DND-41 (cell line): Measurements from ENCODE around the gene MX2.

ENCODE experiments used
- CTCF ChIP-seq: IDR thresholded peaks from 2 replicates; pipeline ENCODE4 v1.5.1; 2012; ENCODE audit warnings: borderline replicate concordance, low read length, moderate library complexity, mild to moderate bottlenecking; ENCODE audit not compliant: poor library complexity, severe bottlenecking; ENCODE audit errors: extremely low read depth
- EZH2 ChIP-seq: IDR thresholded peaks from 3 replicates; pipeline ENCODE4 v1.6.1; 2012; ENCODE audit warnings: borderline replicate concordance, low read depth, mild to moderate bottlenecking, moderate library complexity, low read length, inconsistent platforms; ENCODE audit not compliant: severe bottlenecking

- TF ChIP-seq CTCF, result peak; percentile 21
- TF ChIP-seq EZH2, result no peak
Measured at GRCh38 chr21:41359286-41359685, 2.5 kb upstream of the MX2 start.
